ENCODE measurements around the gene C1orf87.
"Not testable (repeated sequence)": the region's sequence is repeated elsewhere in the genome, so short reads cannot be mapped to it uniquely, and the experiment has no call there.

The C1orf87 gene

GRCh38 chr1:59992040-59992820 lies 81.3 kb downstream of the C1orf87 start:
- DNase-seq, result no peak

- DNase-seq, result no peak
Measured at GRCh38 chr1:59990470-59990869, 83.1 kb downstream of the C1orf87 start.

GRCh38 chr1:59986516-59987310 lies 86.9 kb downstream of the C1orf87 start:
- no peak for DNase-seq

GRCh38 chr1:59985911-59986515 lies 87.6 kb downstream of the C1orf87 start:
- no peak for DNase-seq

- no peak for DNase-seq
Measured at GRCh38 chr1:59979666-59980065, 93.9 kb downstream of the C1orf87 start.

GRCh38 chr1:59978511-59978910 lies 95.1 kb downstream of the C1orf87 start:
- DNase-seq, result no peak

GRCh38 chr1:59978026-59978425 lies 95.5 kb downstream of the C1orf87 start:
- no peak for DNase-seq

GRCh38 chr1:59977075-59977410 lies 96.5 kb downstream of the C1orf87 start:
- no peak for DNase-seq

- peak in 1 of 2 experiments; percentile 80 for DNase-seq
Measured at GRCh38 chr1:59976194-59977074, 97.1 kb downstream of the C1orf87 start.

- no peak for DNase-seq
Measured at GRCh38 chr1:59973719-59974118, 99.9 kb downstream of the C1orf87 start.

- no peak for DNase-seq
Measured at GRCh38 chr1:59972216-59972927, 101.2 kb downstream of the C1orf87 start.

- peak; percentile 16 to 81 for DNase-seq
Measured at GRCh38 chr1:59971464-59971911, 102.1 kb downstream of the C1orf87 start.

- not testable (repeated sequence) for DNase-seq
Measured at GRCh38 chr1:59969542-59970175, 103.9 kb downstream of the C1orf87 start.

GRCh38 chr1:59968746-59969145 lies 104.8 kb downstream of the C1orf87 start:
- not testable (repeated sequence) for DNase-seq

GRCh38 chr1:59967780-59968179 lies 105.8 kb downstream of the C1orf87 start:
- DNase-seq, result no peak

GRCh38 chr1:59967141-59967697 lies 106.4 kb downstream of the C1orf87 start:
- DNase-seq, result peak in 1 of 2 experiments; percentile 35

- DNase-seq, result no peak
Measured at GRCh38 chr1:59952065-59952464, 121.5 kb downstream of the C1orf87 start.

- DNase-seq, result no peak
Measured at GRCh38 chr1:59949648-59950047, 123.9 kb downstream of the C1orf87 start.

- no peak for DNase-seq
Measured at GRCh38 chr1:59948990-59949389, 124.6 kb downstream of the C1orf87 start.

GRCh38 chr1:59947047-59947938 lies 126.3 kb downstream of the C1orf87 start:
- DNase-seq, result peak; percentile 38 to 73

Data from NCI-H526 (cell line).